GM19467 (cell line): ENCODE results near the gene KNG1.
"Not testable (repeated sequence)": the region's sequence is repeated elsewhere in the genome, so short reads cannot be mapped to it uniquely, and the experiment has no call there.

Experiments used
- ATAC-seq: cut with Tn5 transposase; IDR thresholded peaks from one replicate; pipeline ENCODE4 v1.9.1; 2021; ENCODE audit warnings: mild to moderate bottlenecking, moderate library complexity; ENCODE audit not compliant: unreplicated experiment

The KNG1 gene

DNA sequence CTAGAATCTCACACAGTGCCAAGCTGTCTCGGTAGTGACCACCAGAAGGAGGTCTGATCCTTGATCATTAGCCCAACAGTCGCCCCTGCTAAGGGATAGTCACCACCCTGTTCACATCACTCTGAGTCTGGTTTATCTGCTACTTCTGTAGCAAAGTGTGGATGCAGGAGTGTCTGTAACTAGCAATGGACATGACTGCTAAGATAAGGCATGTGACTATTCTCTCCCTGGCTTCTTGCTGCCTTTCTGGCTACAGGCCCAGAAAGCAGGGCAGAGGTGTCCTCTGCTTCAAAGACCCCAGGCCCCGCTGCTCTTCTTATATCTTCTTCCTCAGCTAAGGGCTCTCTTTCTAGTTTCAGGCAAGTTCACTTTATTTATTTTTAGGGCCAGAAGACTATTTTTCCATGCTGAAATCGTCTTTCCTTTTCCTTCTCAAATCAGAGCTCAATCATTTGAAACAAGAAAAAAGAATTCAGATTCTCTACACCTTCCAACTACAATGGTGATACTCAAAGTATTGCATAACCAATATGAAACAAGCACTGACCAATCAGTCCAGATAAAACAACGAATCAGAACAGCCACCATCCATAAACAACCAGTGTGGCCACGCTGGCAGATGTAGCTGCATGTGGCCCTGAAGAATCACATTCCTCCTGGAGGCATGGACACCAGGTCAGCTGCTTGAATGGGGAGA lies 8.0 kb upstream of the KNG1 start:
- no peak for ATAC-seq

DNA sequence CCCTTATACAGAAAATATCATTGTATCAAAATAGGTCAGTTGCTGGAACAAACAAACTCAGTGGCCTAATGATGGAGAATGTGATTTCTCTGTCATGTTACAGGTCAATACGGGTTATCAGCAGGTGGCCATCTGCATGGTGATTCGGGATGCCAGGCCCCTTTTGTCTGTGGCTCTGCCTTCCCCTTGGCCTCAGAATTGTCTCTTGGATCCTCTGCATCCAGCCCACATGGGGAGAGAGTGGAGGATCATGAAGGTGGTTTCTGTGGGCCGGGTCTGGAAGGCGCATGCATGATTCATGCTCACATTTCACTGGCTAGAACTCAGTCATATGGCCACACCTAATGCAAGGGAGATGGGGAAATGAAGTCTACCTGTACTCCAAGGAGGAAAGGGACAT lies 6.5 kb upstream of the KNG1 start:
- ATAC-seq, result not testable (repeated sequence)

DNA sequence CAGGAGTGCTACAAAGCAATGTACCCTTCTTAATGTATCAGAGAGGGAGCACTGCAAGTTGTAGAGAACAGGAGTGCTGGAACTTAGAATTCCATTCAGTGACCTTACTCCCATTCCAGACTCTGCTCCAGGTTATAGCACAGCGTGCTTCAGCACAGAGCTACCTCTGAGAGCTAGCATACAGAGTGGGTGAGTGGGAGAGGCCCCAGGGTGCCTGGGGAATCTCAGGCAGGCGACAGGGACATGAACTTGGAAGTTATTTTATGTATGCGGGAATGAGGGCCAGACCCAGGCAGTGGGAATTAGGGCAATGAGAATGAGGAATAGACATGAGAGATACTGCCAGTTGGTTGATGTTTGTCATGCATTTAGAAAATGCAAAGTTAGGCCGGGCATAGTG lies 3.7 kb upstream of the KNG1 start:
- no peak for ATAC-seq

DNA sequence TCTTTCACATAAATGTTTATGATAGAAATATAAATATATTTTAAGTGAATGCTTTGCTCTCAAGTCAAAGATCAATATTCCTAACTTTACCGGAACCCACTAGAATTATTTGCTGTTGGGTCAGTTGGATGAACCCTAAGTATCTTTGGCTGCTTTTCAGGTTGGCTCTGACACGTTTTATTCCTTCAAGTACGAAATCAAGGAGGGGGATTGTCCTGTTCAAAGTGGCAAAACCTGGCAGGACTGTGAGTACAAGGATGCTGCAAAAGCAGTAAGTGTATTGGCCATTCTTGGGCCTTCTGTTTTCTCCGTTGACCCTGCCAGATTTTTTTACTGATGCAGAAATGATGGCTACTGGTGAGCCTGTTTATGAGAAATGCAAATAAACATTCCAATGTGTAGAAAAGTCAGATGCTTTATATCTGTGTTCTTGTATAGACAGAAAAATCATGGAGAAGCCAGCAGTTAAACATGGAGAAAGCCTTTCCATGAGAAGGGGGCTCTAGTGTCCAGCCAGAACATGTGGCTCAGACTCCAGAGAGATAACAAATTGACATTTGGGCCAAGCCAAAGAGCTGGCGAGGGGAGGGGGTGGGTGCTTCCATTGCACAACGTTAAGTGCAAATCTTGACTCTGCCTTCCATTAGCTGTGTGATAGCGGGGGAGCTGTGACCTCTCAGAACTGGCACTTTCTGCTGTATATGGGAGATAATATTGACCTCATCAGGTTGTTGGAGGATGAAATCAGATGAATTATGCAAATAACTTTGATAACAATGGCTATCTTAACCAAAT lies 3.0 kb downstream of the KNG1 start:
- no peak for ATAC-seq

DNA sequence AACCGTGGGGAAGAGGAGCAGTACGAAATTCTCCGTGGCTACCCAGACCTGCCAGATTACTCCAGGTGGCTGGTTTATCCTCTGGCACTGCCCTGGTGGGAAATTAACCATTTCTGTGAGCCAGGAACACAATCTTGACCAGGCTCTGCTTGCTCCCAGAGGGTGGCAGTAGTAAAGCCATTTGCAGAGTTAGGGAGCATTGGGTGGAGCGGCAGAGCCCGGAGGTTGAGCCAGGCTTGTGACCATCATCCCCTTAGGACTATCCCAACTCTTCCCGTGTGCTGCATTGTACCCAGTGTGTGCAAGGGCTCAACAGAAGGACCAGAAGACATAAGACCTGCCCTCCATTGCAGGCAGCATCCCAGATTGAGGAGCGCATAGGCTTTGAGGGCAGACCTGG lies 5.3 kb downstream of the KNG1 start:
- no peak for ATAC-seq

DNA sequence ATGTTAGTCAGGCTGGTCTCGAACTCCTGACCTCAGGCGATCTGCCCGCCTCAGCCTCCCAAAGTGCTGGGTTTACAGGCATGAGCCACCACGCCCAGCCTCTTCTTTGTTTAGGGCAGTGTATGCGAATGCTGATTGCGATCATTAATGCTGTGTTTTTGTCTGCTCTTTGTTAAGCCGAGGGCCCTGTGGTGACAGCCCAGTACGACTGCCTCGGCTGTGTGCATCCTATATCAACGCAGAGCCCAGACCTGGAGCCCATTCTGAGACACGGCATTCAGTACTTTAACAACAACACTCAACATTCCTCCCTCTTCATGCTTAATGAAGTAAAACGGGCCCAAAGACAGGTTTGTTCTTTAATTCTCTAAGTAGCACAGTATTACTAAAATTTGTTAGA lies 7.8 kb downstream of the KNG1 start:
- no peak for ATAC-seq

DNA sequence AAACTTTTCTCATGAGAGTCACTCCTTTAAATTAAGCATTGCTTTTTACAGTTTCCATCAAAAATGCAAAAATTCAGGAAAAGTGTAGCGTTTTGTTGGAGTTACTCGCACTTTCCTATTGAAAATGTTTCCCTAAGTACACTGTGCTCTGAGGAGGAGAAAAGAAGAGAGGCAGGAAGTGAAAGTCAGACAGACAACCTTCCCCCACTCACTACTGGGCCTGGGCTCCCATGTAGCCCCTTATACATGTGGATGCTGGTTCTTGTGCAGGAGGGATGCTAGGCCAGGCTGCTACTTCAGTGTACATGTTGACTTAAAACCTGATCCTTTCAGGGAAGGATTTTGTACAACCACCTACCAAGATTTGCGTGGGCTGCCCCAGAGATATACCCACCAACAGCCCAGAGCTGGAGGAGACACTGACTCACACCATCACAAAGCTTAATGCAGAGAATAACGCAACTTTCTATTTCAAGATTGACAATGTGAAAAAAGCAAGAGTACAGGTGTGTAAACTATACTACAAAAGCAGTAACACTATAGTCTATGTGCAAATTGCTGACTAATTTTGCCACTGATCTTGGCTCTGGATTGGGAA lies 15.1 kb downstream of the KNG1 start:
- ATAC-seq, result no peak

DNA sequence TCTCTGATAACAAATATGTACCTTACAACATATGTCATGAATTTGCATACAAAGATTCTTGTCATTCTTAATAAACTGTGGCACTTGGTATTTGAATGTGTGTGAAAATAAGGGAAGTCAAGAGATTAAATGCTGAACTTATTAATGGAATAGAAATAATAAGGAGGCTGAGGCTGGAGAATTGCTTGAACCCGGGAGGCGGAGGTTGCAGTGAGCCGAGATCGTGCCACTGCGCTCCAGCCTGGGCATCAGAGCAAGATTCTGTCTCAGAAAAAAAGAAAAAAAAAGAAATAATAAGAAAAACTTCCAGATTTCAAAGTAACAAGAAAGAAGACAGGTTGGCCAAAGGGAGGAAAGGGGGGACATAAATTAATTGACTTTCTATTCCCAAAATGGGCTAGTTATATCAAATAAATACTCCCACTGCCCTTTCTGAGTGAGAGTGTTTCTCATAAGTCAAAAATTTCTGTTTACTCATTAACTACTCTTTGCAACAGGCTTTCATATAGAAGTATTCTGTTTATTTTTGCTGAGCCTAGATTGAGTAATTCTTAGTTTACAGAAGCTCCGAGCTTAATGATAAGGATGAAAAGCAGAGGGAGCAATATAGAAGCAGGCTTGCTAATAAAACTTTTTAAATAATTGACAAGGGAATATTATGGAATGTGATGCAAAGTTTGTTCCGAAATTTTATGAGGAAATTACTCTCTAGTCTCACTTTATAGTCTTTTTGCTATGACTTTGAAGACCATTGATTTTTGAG lies 25.6 kb downstream of the KNG1 start:
- no peak for ATAC-seq

DNA sequence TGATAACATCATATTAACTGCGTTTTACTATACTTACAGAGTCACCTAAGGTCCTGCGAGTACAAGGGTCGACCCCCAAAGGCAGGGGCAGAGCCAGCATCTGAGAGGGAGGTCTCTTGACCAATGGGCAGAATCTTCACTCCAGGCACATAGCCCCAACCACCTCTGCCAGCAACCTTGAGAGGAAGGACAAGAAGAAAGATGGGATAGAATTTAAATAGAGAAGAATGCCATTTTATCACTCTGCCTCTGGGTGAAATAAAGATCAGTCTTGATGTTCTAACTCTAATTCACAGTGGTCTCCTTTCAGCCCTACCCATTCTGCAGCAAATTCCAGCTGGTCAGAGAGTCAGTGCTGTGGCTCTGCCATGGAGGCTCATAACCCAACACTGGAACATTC lies 26.5 kb downstream of the KNG1 start:
- ATAC-seq, result no peak

DNA sequence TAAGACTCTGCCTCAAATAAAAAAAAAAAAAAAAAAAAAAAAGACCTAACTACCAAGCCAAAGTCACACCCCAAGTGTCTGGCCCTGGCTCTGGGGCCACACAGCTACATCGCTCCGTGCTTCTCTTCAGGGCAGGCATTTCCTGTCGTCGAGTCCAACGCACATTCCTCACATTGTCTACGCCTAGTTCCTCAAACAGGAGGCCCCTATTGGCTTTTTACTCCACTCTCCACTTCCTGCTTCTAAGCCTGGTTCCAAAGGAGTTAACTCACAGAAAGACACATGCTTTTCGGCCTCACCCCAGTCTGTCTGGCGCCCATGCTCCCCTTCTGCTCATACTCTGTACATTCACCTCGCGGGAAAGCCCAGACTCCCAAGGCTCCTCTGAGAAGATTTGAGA lies 28.8 kb downstream of the KNG1 start:
- no peak for ATAC-seq

DNA sequence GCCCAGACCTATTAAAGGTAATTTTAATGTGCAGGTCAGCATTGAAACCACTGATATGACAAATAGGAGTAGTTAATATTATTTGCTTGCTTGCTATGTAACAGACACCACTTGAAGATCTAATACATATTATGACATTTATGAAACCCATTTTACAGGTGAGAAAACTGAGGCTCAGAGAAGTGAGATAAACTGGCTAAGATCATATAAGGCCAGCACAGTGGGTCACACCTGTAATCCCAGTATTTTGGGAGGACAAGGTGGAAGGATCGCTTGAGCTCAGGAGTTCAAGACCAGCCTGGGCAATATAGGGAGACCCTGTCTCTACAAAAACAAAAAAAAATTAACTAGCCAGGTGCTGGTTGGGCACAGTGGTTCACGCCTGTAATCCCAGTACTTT lies 33.2 kb downstream of the KNG1 start:
- no peak for ATAC-seq

DNA sequence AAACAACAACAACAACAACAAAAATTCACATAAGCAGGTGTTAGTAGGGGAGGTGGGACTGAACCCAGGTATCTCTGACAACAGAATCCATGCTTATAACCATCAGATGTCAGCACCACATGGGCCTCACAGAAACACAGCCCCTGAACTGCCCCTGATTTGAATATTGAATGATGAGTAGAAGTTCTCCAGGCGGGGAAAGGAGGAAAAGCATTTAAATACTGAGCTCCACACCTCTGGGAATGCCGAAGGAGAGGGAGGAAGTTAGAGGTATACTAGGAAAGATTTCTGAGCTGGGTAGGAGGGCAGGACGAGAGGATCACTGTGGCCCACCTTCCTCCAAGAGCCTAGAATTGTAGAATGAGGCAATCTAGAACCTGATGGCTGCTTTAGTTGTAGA lies 34.3 kb downstream of the KNG1 start:
- ATAC-seq, result no peak

DNA sequence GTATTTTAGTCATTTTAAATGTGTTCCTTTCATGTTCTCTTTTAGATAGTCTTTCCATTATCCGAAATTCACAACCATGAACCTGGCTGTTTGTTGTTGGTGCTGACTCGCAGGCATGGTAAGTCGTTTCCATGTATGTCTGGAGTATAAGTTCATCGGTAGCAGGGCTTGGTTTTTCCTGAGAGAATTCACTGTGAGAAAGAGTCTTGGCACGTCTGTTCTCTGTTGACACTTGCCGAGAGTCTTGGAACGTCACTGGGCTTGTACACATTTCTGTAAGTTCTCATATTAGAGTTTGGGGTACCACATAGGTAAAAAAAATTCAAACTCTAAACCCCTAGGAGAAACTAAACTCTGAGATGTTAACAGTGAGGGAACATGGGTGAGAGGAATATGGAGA lies 36.8 kb downstream of the KNG1 start:
- no peak for ATAC-seq

DNA sequence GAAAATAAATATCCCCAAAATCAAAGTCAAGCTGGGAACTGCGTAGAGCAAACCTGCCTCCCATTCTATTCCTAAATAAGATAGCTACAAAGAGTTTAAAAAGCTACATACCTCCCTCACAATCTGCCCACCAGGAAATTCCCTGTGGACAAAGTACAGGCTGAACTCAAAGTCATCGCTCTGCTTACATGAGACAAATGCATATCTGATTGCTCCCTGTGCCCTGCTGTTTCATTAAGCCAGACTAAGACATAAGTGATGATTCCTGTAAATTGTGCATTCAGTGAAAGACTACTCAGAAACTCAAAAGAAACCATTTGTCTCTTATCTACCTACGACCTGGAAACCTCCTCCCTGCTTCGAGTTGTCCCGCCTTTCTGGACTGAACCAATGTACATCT lies 37.7 kb downstream of the KNG1 start:
- ATAC-seq, result no peak

DNA sequence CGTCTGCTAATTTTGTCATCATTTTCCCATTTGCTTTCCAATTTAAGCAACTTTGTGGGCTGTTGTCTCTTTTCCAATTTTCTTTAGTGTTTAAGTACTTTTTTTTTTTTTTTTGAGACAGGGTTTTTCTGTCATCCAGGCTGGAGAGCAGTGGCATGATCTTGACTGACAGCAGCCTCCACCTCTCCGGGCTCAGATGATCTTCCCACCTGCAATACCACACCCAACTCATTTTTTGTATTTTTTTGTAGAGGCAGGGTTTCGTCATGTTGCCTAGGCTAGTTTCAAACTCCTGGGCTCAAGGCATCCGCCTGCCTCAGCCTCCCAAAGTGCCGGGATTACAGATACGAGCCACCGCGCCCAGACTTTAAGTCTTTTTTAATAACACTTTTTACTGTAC lies 40.1 kb downstream of the KNG1 start:
- no peak for ATAC-seq

DNA sequence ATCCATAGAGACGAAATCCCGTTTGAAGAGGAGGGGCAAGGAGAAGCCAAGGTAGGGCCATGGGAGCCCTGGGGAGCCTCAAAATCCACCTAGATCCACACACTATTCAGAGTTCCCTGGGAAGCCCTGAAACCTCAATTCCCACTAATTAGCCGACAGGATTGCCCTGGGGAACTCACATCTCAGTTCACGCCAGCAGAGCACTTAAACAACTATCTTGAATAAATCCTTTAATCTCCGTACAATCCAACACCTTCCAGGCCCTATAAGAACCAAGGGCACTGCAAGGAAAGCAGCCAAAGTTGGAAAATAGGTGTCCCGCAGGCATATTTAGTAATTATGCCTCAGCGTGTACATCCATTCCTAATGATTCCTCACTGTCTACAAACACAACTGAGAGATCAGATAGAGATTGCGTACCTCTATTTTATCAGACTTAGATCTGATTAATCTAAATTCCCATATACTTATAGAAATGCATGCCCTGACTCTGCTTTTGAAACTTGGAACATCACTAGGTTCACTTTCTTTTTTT lies 40.6 kb downstream of the KNG1 start:
- ATAC-seq, result no peak

DNA sequence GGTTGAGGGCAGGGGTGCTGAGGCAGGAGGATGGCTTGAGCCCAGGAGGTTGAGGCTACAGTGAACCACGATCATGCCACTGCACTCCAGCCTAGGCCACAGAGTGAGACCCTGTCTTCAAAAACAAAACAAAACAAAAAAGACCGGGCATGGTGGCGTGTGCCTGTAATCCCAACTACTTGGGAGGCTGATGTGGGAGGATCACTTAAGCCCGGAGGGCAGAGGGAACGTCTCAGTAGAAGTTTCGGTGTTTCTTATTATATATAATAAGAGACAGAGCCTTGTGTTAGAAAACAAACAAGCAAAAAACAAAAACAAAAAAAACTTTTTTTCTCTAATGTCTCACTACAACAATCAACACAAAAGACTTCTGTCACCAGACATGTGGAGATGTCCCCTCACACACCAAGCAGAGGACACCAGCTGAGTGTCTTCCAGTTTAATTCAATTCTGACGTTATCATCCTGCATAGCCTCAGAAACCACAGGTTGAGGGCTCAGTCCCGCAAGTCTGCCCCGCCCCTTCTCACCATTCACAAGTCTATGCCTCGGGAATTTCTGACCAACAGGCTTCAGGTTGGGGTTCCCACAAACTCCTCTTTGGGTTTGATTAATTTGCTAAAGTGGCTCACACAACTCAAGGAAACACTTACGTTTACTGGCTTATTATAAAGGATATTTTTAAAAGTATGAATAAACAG lies 42.2 kb downstream of the KNG1 start:
- ATAC-seq, result no peak

DNA sequence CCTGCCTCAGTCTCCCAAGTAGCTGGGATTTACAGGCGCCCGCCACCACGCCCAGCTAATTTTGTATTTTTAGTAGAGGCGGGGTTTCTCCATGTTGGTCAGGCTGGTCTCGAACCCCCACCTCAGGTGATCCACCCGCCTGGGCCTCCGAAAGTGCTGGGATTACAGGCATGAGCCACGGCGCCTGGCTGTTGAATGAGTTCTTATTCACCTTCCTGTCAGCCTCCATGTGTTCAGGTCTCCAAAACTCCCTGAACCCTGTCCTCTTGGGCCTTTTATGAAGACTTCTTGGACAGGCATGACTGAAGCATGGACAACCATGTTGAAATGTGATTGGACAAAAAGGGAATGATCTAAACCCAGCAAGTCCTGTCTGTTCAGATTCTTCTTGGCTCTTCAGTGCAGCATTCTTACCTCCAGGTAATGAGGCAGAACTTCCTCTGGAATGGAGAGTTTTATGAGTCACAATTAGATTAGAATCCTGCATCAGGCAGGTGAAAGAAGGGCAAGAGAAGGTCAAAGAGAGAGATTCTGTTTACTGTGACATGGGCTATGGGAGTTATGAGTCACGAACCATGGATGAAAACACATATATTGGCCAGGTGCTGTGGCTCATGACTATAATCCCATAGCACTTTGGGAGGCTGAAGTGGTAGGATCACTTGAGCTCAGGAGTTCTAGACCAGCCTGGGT lies 43.1 kb downstream of the KNG1 start:
- ATAC-seq, result no peak

DNA sequence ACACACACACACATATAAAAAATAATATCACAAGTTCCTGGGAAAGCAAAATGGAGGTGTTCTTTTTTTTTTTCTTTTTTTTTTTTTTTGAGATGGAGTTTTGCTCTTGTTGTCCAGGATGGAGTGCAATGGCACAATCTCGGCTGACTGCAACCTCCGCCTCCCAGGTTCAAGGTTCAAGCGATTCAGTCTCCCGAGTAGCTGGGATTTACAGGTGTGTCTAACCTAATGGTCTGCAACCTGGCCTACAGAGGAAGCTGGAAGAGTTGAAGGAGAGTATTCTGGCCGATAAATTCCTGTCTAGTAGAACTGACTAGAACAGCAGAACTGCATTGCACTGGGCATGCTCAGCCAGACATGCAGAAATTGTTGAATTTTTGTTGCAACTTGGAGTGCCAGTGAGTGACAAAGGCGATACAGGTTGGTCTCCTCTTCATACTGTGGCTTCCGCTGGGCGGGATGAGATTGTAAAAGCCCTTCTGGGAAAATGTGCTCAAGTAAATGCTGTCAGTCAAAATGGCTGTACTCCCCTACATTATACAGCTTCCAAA lies 43.8 kb downstream of the KNG1 start:
- ATAC-seq, result no peak

DNA sequence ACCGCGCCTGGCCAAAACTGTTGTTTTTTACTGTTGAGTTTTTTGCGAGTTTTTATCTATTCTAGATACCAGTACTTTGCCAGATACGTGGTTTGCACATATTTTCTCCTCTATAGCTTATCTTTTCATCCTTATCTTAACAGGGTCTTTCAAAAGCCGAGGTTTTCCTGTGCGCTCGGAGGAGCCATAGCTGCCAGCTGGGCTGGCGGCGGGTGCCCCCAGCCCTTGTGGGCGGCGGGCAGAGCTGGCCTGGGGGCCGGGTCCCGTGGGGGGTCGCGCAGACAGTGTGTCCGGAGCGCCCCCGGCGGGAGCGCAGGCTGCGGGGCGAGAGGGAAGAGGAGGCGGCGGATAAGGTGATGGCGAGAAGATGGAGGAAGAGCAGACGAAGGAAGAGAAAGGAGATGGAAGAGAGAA lies 55.1 kb downstream of the KNG1 start:
- ATAC-seq, result peak; percentile 19
